B cell (primary cell): ENCODE data around the gene OGDH.

ENCODE experiments used
- EZH2 ChIP-seq: IDR thresholded peaks from 2 replicates; pipeline ENCODE4 v1.6.1; 2012; ENCODE audit warnings: borderline replicate concordance, low read depth, mild to moderate bottlenecking, moderate library complexity, low read length; ENCODE audit not compliant: insufficient read depth, poor library complexity, severe bottlenecking
- TF ChIP-seq, protein P1 (sequence below): fragments of 200-600 bp; IDR thresholded peaks from one replicate; pipeline ENCODE4 v1.8.0; 2022; ENCODE audit warnings: antibody characterized with exemption, mild to moderate bottlenecking

DNA sequence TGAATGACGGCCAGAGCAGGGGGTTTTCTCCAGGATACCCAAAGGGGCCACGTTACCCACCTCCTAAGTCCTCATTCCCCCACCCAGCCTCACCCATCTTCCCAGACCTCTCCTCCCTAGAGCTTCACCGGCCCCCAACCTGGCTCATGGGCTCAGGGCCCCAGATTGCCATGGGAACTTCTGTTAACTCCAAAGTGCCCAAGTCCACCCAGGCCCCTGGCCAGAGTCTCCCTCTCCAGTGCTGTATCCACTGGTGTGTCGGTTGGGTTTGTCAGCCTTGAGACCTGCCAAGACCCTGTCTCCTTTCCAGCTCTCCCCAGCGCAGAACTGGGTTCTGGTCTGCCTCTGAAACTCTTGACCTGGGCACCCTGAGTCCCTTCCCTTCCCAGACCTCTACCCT lies 105.1 kb downstream of the OGDH start:
- TF ChIP-seq, protein P1, sequence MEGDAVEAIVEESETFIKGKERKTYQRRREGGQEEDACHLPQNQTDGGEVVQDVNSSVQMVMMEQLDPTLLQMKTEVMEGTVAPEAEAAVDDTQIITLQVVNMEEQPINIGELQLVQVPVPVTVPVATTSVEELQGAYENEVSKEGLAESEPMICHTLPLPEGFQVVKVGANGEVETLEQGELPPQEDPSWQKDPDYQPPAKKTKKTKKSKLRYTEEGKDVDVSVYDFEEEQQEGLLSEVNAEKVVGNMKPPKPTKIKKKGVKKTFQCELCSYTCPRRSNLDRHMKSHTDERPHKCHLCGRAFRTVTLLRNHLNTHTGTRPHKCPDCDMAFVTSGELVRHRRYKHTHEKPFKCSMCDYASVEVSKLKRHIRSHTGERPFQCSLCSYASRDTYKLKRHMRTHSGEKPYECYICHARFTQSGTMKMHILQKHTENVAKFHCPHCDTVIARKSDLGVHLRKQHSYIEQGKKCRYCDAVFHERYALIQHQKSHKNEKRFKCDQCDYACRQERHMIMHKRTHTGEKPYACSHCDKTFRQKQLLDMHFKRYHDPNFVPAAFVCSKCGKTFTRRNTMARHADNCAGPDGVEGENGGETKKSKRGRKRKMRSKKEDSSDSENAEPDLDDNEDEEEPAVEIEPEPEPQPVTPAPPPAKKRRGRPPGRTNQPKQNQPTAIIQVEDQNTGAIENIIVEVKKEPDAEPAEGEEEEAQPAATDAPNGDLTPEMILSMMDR, result no peak
- TF ChIP-seq EZH2, result no peak
